Activated naive CD8-positive, alpha-beta T cell treated with anti-CD3 and anti-CD28 coated beads for 36 hours (primary cell): Measurements from ENCODE around the gene LENG8. TPM values are rescaled to one million over a fixed set of nuclear protein-coding genes. Genes with fewer than 3 reads are reported as not detected.

ENCODE experiments used
- DNase-seq: peaks from one replicate; pipeline ENCODE4 v3.0.0; 2021
- H3K27ac Mint-ChIP-seq: one replicate; pipeline ENCODE4 v1.8.0; 2022; ENCODE audit warnings: mild to moderate bottlenecking, moderate library complexity, mixed read lengths
- H3K27me3 Mint-ChIP-seq: one replicate; pipeline ENCODE4 v1.8.0; 2022; ENCODE audit warnings: mild to moderate bottlenecking, mixed read lengths
- H3K36me3 Mint-ChIP-seq: one replicate; pipeline ENCODE4 v1.8.0; 2021; ENCODE audit warnings: mild to moderate bottlenecking, mixed read lengths
- H3K4me1 Mint-ChIP-seq: one replicate; pipeline ENCODE4 v1.8.0; 2021; ENCODE audit warnings: mixed read lengths
- H3K4me3 Mint-ChIP-seq: one replicate; pipeline ENCODE4 v1.8.0; 2022; ENCODE audit warnings: mild to moderate bottlenecking, moderate library complexity, mixed read lengths
- H3K9me3 Mint-ChIP-seq: one replicate; pipeline ENCODE4 v1.8.0; 2022; ENCODE audit warnings: mixed read lengths
- total RNA-seq, 2 experiments: library from RNA; stranded (reverse); gene quantifications; one replicate each; pipeline ENCODE4 v1.2.3, GENCODE V29; 2021

Gene LENG8
- total RNA-seq, result 100 to 1,000 TPM; 101 to 108 TPM

GRCh38 chr19:54448774-54449700 is at the start of gene LENG8:
TSS of gene LENG8 (plus strand) at chr19:54449199. CDS start at chr19:54451345, 2,146 bp downstream.
- peak within 1 kb of the TSS; percentile 97 for H3K27ac Mint-ChIP-seq
- peaks cover 40% of the 10 kb centered on the region for H3K4me1 Mint-ChIP-seq
- H3K27me3 Mint-ChIP-seq, result no peaks in the 10 kb centered on the region
- H3K9me3 Mint-ChIP-seq, result no peaks in the 10 kb centered on the region
- peak within 1 kb of the TSS; percentile 100 for H3K4me3 Mint-ChIP-seq
- H3K36me3 Mint-ChIP-seq, result peaks cover 28% of the 10 kb centered on the region
- DNase-seq, result peak; percentile 97

- H3K36me3 Mint-ChIP-seq, result no peaks in the 10 kb centered on the region
- H3K27ac Mint-ChIP-seq, result no peak overlapping the region
- no peak for DNase-seq
- peaks cover 4% of the 10 kb centered on the region for H3K27me3 Mint-ChIP-seq
- no peaks in the 10 kb centered on the region for H3K9me3 Mint-ChIP-seq
- H3K4me1 Mint-ChIP-seq, result no peaks in the 10 kb centered on the region
- H3K4me3 Mint-ChIP-seq, result no peak overlapping the region
Observed at GRCh38 chr19:54400913-54401312, 48.1 kb upstream of the LENG8 start.

- no peak overlapping the region for H3K4me3 Mint-ChIP-seq
- no peaks in the 10 kb centered on the region for H3K4me1 Mint-ChIP-seq
- no peak for DNase-seq
- H3K27ac Mint-ChIP-seq, result no peak overlapping the region
- peaks cover 4% of the 10 kb centered on the region for H3K27me3 Mint-ChIP-seq
- no peaks in the 10 kb centered on the region for H3K36me3 Mint-ChIP-seq
- H3K9me3 Mint-ChIP-seq, result no peaks in the 10 kb centered on the region
Observed at GRCh38 chr19:54403054-54403453, 45.9 kb upstream of the LENG8 start.

- H3K9me3 Mint-ChIP-seq, result peaks cover 2% of the 10 kb centered on the region
- no peak overlapping the region for H3K27ac Mint-ChIP-seq
- H3K4me3 Mint-ChIP-seq, result no peak overlapping the region
- H3K4me1 Mint-ChIP-seq, result no peaks in the 10 kb centered on the region
- no peak for DNase-seq
- peaks cover 2% of the 10 kb centered on the region for H3K36me3 Mint-ChIP-seq
- H3K27me3 Mint-ChIP-seq, result peaks cover under 1% of the 10 kb centered on the region
Observed at GRCh38 chr19:54405628-54406027, 43.4 kb upstream of the LENG8 start.

GRCh38 chr19:54407780-54408179 is 41.2 kb upstream of the LENG8 start:
- Mint-ChIP-seq H3K27ac (peak overlapping the region; percentile 43), H3K4me3 (no peak overlapping the region), H3K4me1 (no peaks in the 10 kb centered on the region), H3K27me3 (peaks cover 12% of the 10 kb centered on the region), H3K9me3 (peaks cover 2% of the 10 kb centered on the region), H3K36me3 (peaks cover 2% of the 10 kb centered on the region)
- DNase-seq, result no peak

- Mint-ChIP-seq H3K36me3 (peaks cover 2% of the 10 kb centered on the region), H3K27ac (no peak overlapping the region), H3K4me3 (no peak overlapping the region), H3K4me1 (no peaks in the 10 kb centered on the region), H3K27me3 (peaks cover 12% of the 10 kb centered on the region), H3K9me3 (peaks cover 2% of the 10 kb centered on the region)
- no peak for DNase-seq
Observed at GRCh38 chr19:54408456-54409026, 40.5 kb upstream of the LENG8 start.

- peaks cover 5% of the 10 kb centered on the region for H3K9me3 Mint-ChIP-seq
- H3K27me3 Mint-ChIP-seq, result peaks cover 30% of the 10 kb centered on the region
- no peaks in the 10 kb centered on the region for H3K4me1 Mint-ChIP-seq
- H3K4me3 Mint-ChIP-seq, result no peak overlapping the region
- DNase-seq, result no peak
- peaks cover 5% of the 10 kb centered on the region for H3K36me3 Mint-ChIP-seq
- no peak overlapping the region for H3K27ac Mint-ChIP-seq
Observed at GRCh38 chr19:54411033-54411432, 38.0 kb upstream of the LENG8 start.

- DNase-seq, result no peak
- Mint-ChIP-seq H3K27me3 (peaks cover 41% of the 10 kb centered on the region), H3K4me3 (no peak overlapping the region), H3K9me3 (peaks cover 5% of the 10 kb centered on the region), H3K4me1 (peaks cover 8% of the 10 kb centered on the region), H3K36me3 (peaks cover 5% of the 10 kb centered on the region), H3K27ac (no peak overlapping the region)
Observed at GRCh38 chr19:54412877-54413276, 36.1 kb upstream of the LENG8 start.

- DNase-seq, result no peak
- H3K27ac Mint-ChIP-seq, result peak overlapping the region; percentile 9
- peaks cover 12% of the 10 kb centered on the region for H3K4me1 Mint-ChIP-seq
- H3K9me3 Mint-ChIP-seq, result peaks cover 3% of the 10 kb centered on the region
- H3K4me3 Mint-ChIP-seq, result no peak overlapping the region
- peaks cover 41% of the 10 kb centered on the region for H3K27me3 Mint-ChIP-seq
- peaks cover 4% of the 10 kb centered on the region for H3K36me3 Mint-ChIP-seq
Observed at GRCh38 chr19:54414156-54414555, 34.8 kb upstream of the LENG8 start.

GRCh38 chr19:54415208-54415900 is 33.6 kb upstream of the LENG8 start, which contains the start of gene TTYH1:
TSS of gene TTYH1 (plus strand) at chr19:54415464. CDS start at chr19:54415553, 89 bp downstream.
- H3K27me3 Mint-ChIP-seq, result peaks cover 47% of the 10 kb centered on the region
- peaks cover 4% of the 10 kb centered on the region for H3K36me3 Mint-ChIP-seq
- H3K4me1 Mint-ChIP-seq, result peaks cover 12% of the 10 kb centered on the region
- H3K4me3 Mint-ChIP-seq, result no peak within 1 kb of the TSS
- peak; percentile 58 for DNase-seq
- peaks cover 3% of the 10 kb centered on the region for H3K9me3 Mint-ChIP-seq
- no peak within 1 kb of the TSS for H3K27ac Mint-ChIP-seq

GRCh38 chr19:54415901-54416673 is 32.9 kb upstream of the LENG8 start:
- no peak overlapping the region for H3K27ac Mint-ChIP-seq
- no peak overlapping the region for H3K4me3 Mint-ChIP-seq
- peaks cover 42% of the 10 kb centered on the region for H3K27me3 Mint-ChIP-seq
- H3K4me1 Mint-ChIP-seq, result peaks cover 12% of the 10 kb centered on the region
- H3K9me3 Mint-ChIP-seq, result peaks cover 3% of the 10 kb centered on the region
- no peak for DNase-seq
- peaks cover 4% of the 10 kb centered on the region for H3K36me3 Mint-ChIP-seq

GRCh38 chr19:54416695-54417491 is 32.1 kb upstream of the LENG8 start:
- peaks cover 36% of the 10 kb centered on the region for H3K27me3 Mint-ChIP-seq
- peaks cover 4% of the 10 kb centered on the region for H3K36me3 Mint-ChIP-seq
- H3K4me1 Mint-ChIP-seq, result peaks cover 12% of the 10 kb centered on the region
- peaks cover 3% of the 10 kb centered on the region for H3K9me3 Mint-ChIP-seq
- H3K27ac Mint-ChIP-seq, result no peak overlapping the region
- no peak overlapping the region for H3K4me3 Mint-ChIP-seq
- no peak for DNase-seq

- Mint-ChIP-seq H3K36me3 (peaks cover 4% of the 10 kb centered on the region), H3K9me3 (peaks cover 3% of the 10 kb centered on the region), H3K27me3 (peaks cover 35% of the 10 kb centered on the region), H3K4me3 (peak overlapping the region; percentile 64), H3K27ac (peak overlapping the region; percentile 81), H3K4me1 (peaks cover 12% of the 10 kb centered on the region)
- DNase-seq, result peak; percentile 65
Observed at GRCh38 chr19:54418030-54418929, 30.7 kb upstream of the LENG8 start.
